Erythroblast (primary cell): ENCODE data around the gene CDK1.

Source experiments
- GATA1 ChIP-seq: IDR thresholded peaks from 2 replicates; pipeline ENCODE4 v1.6.1; 2011; ENCODE audit warnings: low read depth, mild to moderate bottlenecking, control low read depth, low read length, moderate library complexity
- POLR2A ChIP-seq: IDR thresholded peaks from 2 replicates; pipeline ENCODE4 v1.6.1; 2011; ENCODE audit warnings: mild to moderate bottlenecking, low read length

DNA sequence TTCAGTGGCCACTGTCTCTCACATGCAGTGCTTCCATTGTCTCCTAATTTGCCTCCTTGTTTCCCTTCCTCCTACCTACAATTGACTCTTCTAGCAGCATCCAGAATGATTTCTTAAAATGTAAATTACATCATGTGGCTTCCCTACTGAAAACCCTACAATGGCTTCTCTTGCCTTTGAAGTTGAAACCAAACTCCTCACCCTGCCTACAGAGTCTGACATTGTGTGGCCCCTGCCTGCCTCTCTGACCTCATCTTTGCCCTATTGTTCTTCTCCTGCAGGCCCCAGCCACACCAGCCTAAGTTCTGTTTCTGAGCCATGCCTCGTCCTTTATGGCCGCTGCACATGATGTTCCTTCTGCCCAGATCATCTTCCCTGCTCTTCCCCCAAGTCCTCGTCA, 35.8 kb upstream of the CDK1 start:
- TF ChIP-seq POLR2A = no peak
- TF ChIP-seq GATA1 = no peak
